Stimulated activated CD4-positive, alpha-beta T cell treated with anti-CD3 and anti-CD28 coated beads, Interleukin-15, amount 100 ng/mL, for 24 hours (primary cell): ENCODE measurements around the gene KCNIP3.
"Not testable (repeated sequence)": the region's sequence is repeated elsewhere in the genome, so short reads cannot be mapped to it uniquely, and the experiment has no call there.

Experiments
- DNase-seq: peaks from one replicate; pipeline ENCODE4 v3.0.0-alpha.2; 2020

The KCNIP3 gene

GRCh38 chr2:95388091-95388692 lies 91.0 kb downstream of the KCNIP3 start:
- no peak for DNase-seq

GRCh38 chr2:95388856-95389244 lies 91.7 kb downstream of the KCNIP3 start:
- DNase-seq = no peak

GRCh38 chr2:95389245-95390119 lies 92.3 kb downstream of the KCNIP3 start:
- DNase-seq = peak; percentile 68

GRCh38 chr2:95390272-95390880 lies 93.2 kb downstream of the KCNIP3 start:
- DNase-seq = no peak

- DNase-seq = no peak
Measured at GRCh38 chr2:95390881-95391321, 93.8 kb downstream of the KCNIP3 start.

GRCh38 chr2:95391641-95392310 lies 94.6 kb downstream of the KCNIP3 start:
- DNase-seq = no peak

GRCh38 chr2:95392320-95392719 lies 95.2 kb downstream of the KCNIP3 start:
- no peak for DNase-seq

GRCh38 chr2:95392730-95393455 lies 95.7 kb downstream of the KCNIP3 start:
- DNase-seq = no peak

GRCh38 chr2:95393901-95394300 lies 96.8 kb downstream of the KCNIP3 start:
- DNase-seq = no peak

GRCh38 chr2:95399061-95399460 lies 101.9 kb downstream of the KCNIP3 start:
- DNase-seq = no peak

GRCh38 chr2:95401480-95401879 lies 104.3 kb downstream of the KCNIP3 start:
- DNase-seq = no peak

- peak; percentile 26 for DNase-seq
Measured at GRCh38 chr2:95402004-95402369, 104.8 kb downstream of the KCNIP3 start.

- peak; percentile 99 for DNase-seq
Measured at GRCh38 chr2:95402370-95403203, 105.4 kb downstream of the KCNIP3 start, which contains the start of gene FAHD2A. Gene FAHD2A (plus strand): TSS chr2:95402708. CDS start chr2:95405559, 2,851 bp downstream.

GRCh38 chr2:95403204-95403721 lies 106.1 kb downstream of the KCNIP3 start:
- DNase-seq = peak; percentile 52

GRCh38 chr2:95403824-95404223 lies 106.7 kb downstream of the KCNIP3 start:
- DNase-seq = not testable (repeated sequence)

GRCh38 chr2:95404676-95405075 lies 107.5 kb downstream of the KCNIP3 start:
- DNase-seq = not testable (repeated sequence)

- DNase-seq = not testable (repeated sequence)
Measured at GRCh38 chr2:95411239-95411638, 114.1 kb downstream of the KCNIP3 start.

- DNase-seq = peak; percentile 78
Measured at GRCh38 chr2:95414015-95414594, 117.0 kb downstream of the KCNIP3 start.

- DNase-seq = not testable (repeated sequence)
Measured at GRCh38 chr2:95415138-95415537, 118.0 kb downstream of the KCNIP3 start.

GRCh38 chr2:95415561-95415960 lies 118.4 kb downstream of the KCNIP3 start:
- DNase-seq = not testable (repeated sequence)
